Loucy (cell line): ENCODE data around the gene TAF3.
A peak's percentile ranks its signal among the peaks of the same experiment; 100 is the strongest.
"Not testable (repeated sequence)": the region's sequence is repeated elsewhere in the genome, so short reads cannot be mapped to it uniquely, and the experiment has no call there.

Experiments used
- H2AFZ ChIP-seq: fragments of 200-600 bp; sonication (generic); 2 replicates; pipeline ENCODE4 v1.6.0; 2016; ENCODE audit warnings: antibody characterized with exemption, mild to moderate bottlenecking, low read length, moderate library complexity
- H3F3A ChIP-seq: fragments of 200-600 bp; 2 replicates; pipeline ENCODE4 v1.6.0; 2016; ENCODE audit warnings: antibody characterized with exemption, low read depth, mild to moderate bottlenecking
- H3K27me3 ChIP-seq: fragments of 200-600 bp; sonication (generic); 2 replicates; pipeline ENCODE4 v1.6.1; 2014; ENCODE audit warnings: low read length, mild to moderate bottlenecking; ENCODE audit not compliant: insufficient read depth, poor library complexity, severe bottlenecking
- H3K36me3 ChIP-seq: fragments of 200-600 bp; sonication (generic); 2 replicates; pipeline ENCODE4 v1.6.1; 2016; ENCODE audit warnings: low read length; ENCODE audit not compliant: insufficient read depth
- H3K4me1 ChIP-seq: fragments of 200-600 bp; sonication (generic); 2 replicates; pipeline ENCODE4 v1.5.1; 2014; ENCODE audit warnings: low read length, mild to moderate bottlenecking; ENCODE audit not compliant: insufficient read depth, poor library complexity, severe bottlenecking
- H3K4me2 ChIP-seq: fragments of 200-600 bp; sonication (generic); 2 replicates; pipeline ENCODE4 v1.6.0; 2014; ENCODE audit warnings: antibody characterized with exemption, low read length, low read depth, mild to moderate bottlenecking; ENCODE audit not compliant: poor library complexity, severe bottlenecking
- H3K4me3 ChIP-seq: fragments of 200-600 bp; sonication (generic); 2 replicates; pipeline ENCODE4 v1.5.1; 2014; ENCODE audit warnings: low read length, mild to moderate bottlenecking, mixed read lengths; ENCODE audit not compliant: poor library complexity, severe bottlenecking
- H3K79me2 ChIP-seq: fragments of 200-600 bp; sonication (generic); 2 replicates; pipeline ENCODE4 v1.6.1; 2014; ENCODE audit warnings: low read length; ENCODE audit not compliant: insufficient read depth
- H3K9ac ChIP-seq: fragments of 200-600 bp; sonication (generic); 2 replicates; pipeline ENCODE4 v1.6.0; 2014; ENCODE audit warnings: mild to moderate bottlenecking, low read depth, low read length, moderate library complexity; ENCODE audit not compliant: poor library complexity, severe bottlenecking
- H3K9me2 ChIP-seq: fragments of 200-600 bp; sonication (generic); replicated peaks from 2 replicates; pipeline ENCODE4 v1.6.1; 2016; ENCODE audit warnings: low read depth, low read length, mixed read lengths
- H3K9me3 ChIP-seq: fragments of 200-600 bp; sonication (generic); 2 replicates; pipeline ENCODE4 v1.6.1; 2014; ENCODE audit warnings: mild to moderate bottlenecking, antibody characterized with exemption, low read length, low read depth; ENCODE audit not compliant: insufficient read depth
- H4K20me1 ChIP-seq: fragments of 200-600 bp; sonication (generic); 2 replicates; pipeline ENCODE4 v1.6.0; 2014; ENCODE audit warnings: antibody characterized with exemption, low read length, mild to moderate bottlenecking; ENCODE audit not compliant: insufficient read depth, poor library complexity, severe bottlenecking
- CTCF ChIP-seq: fragments of 200-600 bp; sonication (generic); conservative IDR thresholded peaks from 2 replicates; pipeline ENCODE4 v1.5.1; 2014; ENCODE audit warnings: mild to moderate bottlenecking, antibody characterized with exemption, low read length
- EZH2phosphoT487 ChIP-seq: fragments of 200-600 bp; IDR thresholded peaks from 2 replicates; pipeline ENCODE4 v1.6.1; 2018; ENCODE audit warnings: antibody characterized with exemption, mild to moderate bottlenecking, moderate library complexity, borderline replicate concordance

TAF3 gene

GRCh38 chr10:7818295-7819120 is at the start of gene TAF3:
TSS of gene TAF3 (plus strand) at chr10:7818505. CDS start at chr10:7818710, 205 bp downstream.
- Histone ChIP-seq H3K4me2 (peak within 1 kb of the TSS; percentile 94), H3K27me3 (peaks cover 13% of the 10 kb centered on the region), H3K9ac (peak within 1 kb of the TSS; percentile 80), H3K36me3 (no peaks in the 10 kb centered on the region), H3K9me2 (no peaks in the 10 kb centered on the region), H2AFZ (peak within 1 kb of the TSS; percentile 91), H3K4me1 (peaks cover 27% of the 10 kb centered on the region), H3F3A (no peaks in the 10 kb centered on the region), H4K20me1 (peaks cover 9% of the 10 kb centered on the region), H3K79me2 (peaks cover 44% of the 10 kb centered on the region), H3K9me3 (no peaks in the 10 kb centered on the region), H3K4me3 (peak within 1 kb of the TSS; percentile 96)
- TF ChIP-seq CTCF (no peak), EZH2phosphoT487 (no peak)

GRCh38 chr10:7773845-7774801 is 44.2 kb upstream of the TAF3 start:
- Histone ChIP-seq H4K20me1 (no peaks in the 10 kb centered on the region), H3K4me2 (no peak overlapping the region), H3K36me3 (peaks cover 56% of the 10 kb centered on the region; the same call in 1 of the 2 replicates), H3K4me1 (peaks cover 9% of the 10 kb centered on the region), H3K9me3 (no peaks in the 10 kb centered on the region), H3F3A (no peaks in the 10 kb centered on the region), H3K79me2 (no peaks in the 10 kb centered on the region), H3K4me3 (no peak overlapping the region), H2AFZ (no peak overlapping the region), H3K9me2 (no peaks in the 10 kb centered on the region), H3K27me3 (no peaks in the 10 kb centered on the region), H3K9ac (no peak overlapping the region)
- TF ChIP-seq EZH2phosphoT487 = no peak
- TF ChIP-seq CTCF = no peak

- Histone ChIP-seq H3K4me2 (no peak overlapping the region), H3K9me2 (no peaks in the 10 kb centered on the region), H2AFZ (no peak overlapping the region), H3K4me3 (no peak overlapping the region), H3K4me1 (peaks cover 3% of the 10 kb centered on the region), H3K79me2 (peaks cover 9% of the 10 kb centered on the region; the same call in 1 of the 2 replicates), H4K20me1 (no peaks in the 10 kb centered on the region), H3K27me3 (no peaks in the 10 kb centered on the region), H3K9me3 (no peaks in the 10 kb centered on the region), H3K36me3 (peaks cover 69% of the 10 kb centered on the region; the same call in 1 of the 2 replicates), H3K9ac (no peak overlapping the region), H3F3A (no peaks in the 10 kb centered on the region)
- TF ChIP-seq EZH2phosphoT487 (no peak), CTCF (no peak)
These were observed 41.5 kb upstream of the TAF3 start for GRCh38 chr10:7776777-7777176.

GRCh38 chr10:7782194-7782593 is 36.1 kb upstream of the TAF3 start:
- not testable (repeated sequence) for H3K4me2 ChIP-seq, H2AFZ ChIP-seq, H3K9ac ChIP-seq, H3F3A ChIP-seq, H3K9me3 ChIP-seq, H3K9me2 ChIP-seq, H3K27me3 ChIP-seq, H3K4me3 ChIP-seq
- H3K36me3 ChIP-seq = peaks cover 37% of the 10 kb centered on the region; the same call in 1 of the 2 replicates
- peaks cover 32% of the 10 kb centered on the region for H3K4me1 ChIP-seq
- H4K20me1 ChIP-seq = peaks cover 36% of the 10 kb centered on the region
- H3K79me2 ChIP-seq = peaks cover 60% of the 10 kb centered on the region
